Myocyte (in vitro differentiated cells): ENCODE results near the gene RRAD. TPM values are rescaled to one million over a fixed set of nuclear protein-coding genes. Genes with fewer than 3 reads are reported as not detected.

Experiments used
- DNase-seq: peaks from one replicate; pipeline ENCODE4 v3.0.0-alpha.2; 2012; ENCODE audit warnings: low read depth
- total RNA-seq: library from RNA; depleted of rRNA; stranded (reverse); fragments of >200 nt; gene quantifications from 2 replicates; pipeline ENCODE4 v1.2.3, GENCODE V29; 2014

Gene RRAD
- total RNA-seq, 1 donor from 2014 or later = 60.5 TPM

DNA sequence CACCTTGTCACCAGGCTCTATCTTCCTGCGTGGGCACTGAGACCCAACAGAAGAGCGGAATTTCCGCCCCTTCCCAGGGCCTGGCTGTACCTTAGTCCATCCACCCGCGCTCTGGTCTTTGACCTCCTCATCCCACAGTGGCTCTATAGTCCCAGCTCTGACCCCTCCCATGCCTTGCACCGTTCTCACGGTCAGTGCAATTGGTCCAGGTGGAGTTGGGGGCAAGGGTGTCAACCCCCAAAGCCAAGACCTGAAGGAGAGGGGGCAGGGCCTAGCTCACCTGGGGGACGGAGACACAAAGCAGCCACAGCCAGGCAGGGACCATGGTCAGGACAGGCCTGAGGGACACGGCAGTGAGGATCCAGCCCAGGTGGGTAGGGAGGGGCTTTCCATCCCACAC is 7.6 kb downstream of the RRAD start:
- DNase-seq = no peak

DNA sequence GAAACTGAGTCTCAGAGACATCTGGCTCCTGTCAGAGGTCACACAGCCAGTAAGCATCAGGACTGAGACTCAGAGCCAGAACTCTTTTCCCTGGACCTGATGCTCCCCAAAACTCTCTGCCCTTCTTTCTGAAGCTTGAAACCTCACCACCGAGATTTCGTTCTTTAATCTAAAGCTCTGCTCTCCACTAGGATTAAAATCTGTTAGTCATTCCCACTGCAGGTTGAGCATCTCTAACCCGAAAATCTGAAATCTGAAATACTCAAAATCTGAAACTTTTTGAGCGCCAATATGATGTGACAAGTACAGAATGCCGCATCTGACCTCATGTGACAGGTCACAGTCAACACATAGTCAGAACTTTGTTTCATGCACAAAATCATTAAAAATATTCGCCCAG is 8.8 kb downstream of the RRAD start:
- no peak for DNase-seq

DNA sequence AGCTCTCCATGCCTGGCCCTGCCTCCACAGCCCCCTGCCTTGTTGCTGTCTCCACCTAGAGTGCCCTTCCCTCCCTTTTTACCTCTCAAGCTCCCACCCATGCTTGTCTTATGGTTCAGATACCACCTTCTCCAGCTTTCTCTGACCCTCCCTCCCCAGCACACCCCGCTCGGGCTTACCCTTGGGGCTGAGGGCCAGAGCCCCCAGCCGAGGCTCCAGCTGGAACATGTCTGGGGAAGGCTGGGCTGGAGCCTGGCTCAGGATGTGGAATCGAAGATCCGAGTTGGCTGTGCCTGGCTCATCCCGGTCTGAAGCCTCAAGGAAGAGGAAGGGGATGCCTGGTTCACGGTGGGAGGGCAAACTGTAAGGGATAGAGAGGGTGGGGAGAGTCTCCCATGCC is 10.3 kb downstream of the RRAD start:
- DNase-seq = no peak

DNA sequence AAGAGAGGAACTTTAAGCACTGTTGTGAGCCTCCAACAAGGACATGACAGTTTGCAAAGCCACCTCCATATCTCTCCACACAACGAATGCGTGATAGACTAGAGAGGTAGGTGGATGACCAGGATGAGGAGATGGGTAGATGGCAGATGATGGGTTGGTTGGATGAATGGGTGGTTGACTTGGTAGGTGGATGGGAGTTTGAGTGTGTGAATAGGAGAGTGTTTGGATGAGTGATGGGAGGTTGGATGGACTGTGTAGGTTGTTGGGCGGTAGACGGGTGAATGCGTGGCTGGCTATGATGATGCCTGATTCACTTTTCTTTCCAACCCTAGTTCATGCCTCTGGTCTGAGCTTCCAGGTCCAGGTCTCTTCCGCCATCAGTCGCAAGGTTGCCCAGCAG is 10.8 kb downstream of the RRAD start:
- no peak for DNase-seq

DNA sequence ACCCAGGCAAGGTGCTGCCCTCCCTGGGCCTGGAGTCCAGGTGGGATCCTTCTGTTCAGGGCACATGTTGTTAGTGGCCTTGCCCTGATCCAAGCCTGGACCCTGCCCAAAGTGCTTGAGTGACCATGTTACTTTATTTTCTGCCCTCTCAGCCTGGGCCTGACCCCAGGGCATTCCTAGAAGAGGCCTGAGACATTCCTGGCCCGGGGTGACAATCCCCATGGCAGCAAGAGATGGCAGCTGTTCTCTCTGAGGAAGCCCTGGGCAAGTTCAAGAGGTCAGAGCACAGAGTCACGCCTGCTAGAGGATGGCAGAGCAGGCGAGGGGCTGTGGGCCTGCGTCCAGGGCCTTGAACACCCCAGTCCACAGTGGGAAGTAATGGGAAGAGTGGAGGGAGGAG is 11.6 kb downstream of the RRAD start:
- DNase-seq = peak; percentile 69

DNA sequence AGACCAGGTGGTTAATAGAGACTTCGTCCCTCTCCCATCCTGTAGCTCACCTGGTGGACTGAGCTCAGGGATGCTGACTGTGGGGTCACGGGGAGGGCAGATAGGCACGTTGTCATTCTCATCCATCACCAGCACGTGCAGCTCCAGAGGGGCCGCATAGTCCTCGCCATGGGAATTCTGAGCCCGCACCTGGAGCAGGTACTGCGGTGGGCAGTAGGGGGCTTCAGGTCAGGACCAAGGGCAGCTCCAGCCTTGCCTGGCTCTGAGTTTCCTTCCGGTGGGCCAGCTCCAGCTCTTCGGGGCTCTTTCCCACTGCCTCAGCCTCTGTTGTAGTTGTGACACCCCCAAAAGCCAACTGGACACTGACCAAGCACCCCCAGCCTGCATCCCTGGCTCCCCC is 12.3 kb downstream of the RRAD start:
- DNase-seq = no peak

DNA sequence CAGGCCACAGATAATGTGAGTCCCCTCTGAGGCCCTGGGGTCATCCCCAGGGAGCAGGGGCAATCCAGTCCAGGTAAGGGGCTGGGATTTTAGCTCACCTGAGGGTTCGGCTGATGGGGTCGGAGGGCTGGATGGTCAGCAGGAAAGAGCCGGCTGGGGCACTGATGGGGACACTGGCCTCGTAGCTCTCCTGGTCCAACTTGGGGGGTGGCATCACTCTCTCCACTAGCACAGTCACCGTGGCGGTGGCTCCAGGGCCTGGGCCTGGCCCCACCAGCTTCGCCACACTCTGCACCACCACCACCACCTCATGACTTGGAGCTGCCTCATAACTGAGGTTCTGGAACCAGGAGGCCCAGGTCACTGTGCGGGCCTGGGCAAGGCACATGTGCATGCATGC is 13.5 kb downstream of the RRAD start:
- no peak for DNase-seq

DNA sequence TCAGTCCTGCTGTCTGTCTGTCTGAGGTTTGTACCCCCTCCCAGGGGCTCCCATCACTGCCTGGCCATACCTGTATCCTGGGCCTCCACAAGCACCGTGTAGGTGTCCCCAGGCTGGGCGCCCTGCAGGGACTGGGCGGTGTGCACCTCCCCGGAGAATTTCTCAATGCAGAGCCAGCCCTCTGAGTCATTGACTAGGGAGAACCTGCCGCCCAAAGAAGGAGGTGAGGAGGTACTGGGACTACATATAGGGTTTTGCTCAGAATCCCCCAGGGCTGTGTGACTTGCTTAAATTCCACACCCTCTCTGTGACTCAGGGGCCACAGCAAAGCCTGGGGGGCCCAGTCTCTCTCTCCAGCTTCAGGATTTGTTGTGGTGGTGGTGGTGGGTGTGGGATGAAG is 14.2 kb downstream of the RRAD start:
- DNase-seq = no peak

DNA sequence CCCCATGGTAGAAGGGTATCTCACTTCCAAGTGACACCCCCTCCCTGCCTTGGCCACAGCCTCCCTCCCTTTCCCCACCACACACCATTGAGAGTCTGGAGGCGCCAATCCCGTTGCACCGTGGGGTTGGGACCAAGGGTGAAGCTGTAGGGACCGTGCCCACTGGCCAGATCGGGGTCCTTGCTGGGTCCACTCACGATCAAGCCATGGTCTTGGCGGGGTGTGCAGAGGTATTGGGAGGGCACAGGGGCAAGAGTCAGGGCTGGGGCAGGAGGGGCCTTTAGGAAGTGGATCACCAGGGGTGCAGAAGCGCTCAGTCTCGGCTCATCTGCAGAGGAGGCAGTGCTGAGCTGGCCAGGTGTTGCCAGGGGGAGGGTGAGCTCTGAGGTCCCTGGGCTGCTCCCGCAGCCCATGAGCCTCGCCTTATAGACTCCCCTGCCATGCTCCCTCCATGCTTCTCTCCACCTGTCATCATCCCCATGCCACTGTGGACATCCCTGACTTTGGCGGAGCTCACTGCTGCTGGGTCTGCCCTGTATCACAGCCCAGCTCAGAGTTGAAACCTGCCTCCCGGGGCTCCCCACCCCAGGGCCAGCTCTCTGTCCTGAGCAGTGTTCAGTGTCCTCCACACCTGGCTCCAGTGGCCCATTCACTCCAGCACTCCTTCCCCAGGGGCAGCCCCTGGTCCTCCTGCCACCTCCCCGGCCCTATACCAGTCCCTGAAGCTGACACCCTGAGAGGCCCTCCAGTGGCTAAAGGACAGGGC is 15.0 kb downstream of the RRAD start:
- DNase-seq = no peak

DNA sequence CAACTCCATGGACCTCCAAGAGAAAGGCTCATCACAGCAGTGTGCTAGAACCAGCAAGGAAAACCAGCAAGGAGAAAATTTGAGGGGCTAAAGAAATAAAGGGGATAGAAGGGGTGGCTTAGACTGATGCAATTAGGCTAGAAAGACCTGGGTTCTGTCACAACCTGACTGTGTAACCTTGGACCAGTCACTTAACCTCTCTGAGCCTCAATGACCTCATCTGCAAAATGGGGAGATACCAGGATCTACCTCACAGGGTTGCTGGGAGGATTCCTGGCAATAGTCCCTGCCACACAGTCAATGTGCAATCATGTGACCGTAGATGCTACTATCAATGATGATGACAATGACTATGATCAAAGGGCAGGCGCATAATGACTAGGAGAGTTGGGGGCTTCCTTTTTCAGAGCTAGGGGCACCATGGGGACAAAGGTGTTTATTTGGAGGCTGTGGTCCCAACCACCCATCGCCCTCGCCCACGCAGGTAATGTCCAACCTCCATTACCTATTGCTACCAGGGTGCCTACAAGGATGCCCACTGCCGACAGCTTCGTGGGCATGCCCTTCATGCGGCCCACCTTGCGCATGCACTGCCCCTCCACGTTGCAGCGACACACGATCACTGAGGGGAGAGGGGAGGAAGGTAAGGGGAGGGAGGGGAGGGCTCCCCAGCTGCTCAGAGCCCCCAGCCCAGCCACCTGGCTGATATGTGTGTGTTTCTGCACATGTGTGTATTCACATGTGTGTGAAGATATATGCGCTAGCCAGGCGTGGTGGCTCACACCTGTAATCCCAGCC is 16.4 kb downstream of the RRAD start:
- no peak for DNase-seq

DNA sequence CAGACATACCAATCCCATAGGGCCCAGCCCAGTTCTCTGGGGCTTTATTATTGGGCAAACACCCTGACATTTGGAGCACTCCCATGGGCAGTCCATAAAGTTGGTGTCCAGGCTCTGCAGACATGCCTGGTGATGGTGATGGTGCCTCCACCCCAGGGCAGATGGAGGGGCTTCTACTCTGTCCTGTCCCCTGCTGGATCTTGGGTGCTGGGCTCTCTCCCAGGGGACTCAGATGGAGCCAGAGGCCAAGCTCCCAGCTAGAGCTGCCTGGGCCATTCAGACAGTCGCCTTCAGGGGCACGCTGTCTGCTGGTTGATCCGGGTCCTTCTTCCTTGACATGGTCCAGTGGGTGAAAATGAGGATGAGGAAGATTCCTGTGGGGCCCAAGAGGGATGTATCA is 17.2 kb downstream of the RRAD start:
- DNase-seq = no peak

DNA sequence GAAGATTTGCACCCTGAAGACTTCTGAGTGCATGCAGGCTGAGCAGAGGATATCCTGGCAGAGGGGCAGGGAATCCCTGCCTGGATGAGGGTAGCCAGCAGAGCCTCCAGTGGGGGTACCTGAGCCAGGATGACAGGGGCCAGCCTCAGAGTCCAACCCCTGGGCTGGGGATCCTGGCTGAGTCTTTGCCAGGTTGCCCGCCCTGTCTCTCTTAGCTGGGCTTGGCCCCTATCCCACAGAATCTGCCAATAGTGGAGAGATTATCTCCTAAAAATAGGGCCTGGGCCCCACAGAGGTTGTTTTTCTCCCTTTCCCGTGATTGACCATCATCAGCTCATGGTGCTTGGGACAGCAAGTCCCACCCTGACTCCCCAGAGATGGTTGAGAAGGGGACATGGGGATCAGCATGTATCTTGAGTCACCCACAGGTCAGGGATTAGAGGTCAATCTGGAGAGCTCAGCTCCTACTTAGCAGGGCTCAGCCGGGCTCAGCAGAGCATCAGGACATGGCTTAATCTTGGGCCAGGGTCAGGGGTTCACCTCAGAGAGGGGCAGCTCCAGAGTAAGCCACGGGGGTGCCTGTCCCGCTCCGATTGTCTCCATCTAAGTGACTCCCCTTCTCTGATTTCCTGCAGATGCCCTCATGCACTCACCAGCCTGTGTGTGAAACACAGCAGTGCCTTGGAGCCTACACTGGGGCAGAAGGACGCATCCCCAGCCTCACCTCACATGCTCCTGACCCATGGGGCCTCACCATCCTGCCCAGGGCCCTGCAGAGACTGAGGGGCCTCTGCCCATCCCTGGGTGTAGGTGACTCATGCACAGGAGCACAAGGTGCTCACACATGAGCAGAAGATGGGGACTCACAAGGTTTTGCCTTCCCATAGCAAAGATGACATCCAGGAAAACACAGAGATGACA is 18.2 kb downstream of the RRAD start:
- no peak for DNase-seq

DNA sequence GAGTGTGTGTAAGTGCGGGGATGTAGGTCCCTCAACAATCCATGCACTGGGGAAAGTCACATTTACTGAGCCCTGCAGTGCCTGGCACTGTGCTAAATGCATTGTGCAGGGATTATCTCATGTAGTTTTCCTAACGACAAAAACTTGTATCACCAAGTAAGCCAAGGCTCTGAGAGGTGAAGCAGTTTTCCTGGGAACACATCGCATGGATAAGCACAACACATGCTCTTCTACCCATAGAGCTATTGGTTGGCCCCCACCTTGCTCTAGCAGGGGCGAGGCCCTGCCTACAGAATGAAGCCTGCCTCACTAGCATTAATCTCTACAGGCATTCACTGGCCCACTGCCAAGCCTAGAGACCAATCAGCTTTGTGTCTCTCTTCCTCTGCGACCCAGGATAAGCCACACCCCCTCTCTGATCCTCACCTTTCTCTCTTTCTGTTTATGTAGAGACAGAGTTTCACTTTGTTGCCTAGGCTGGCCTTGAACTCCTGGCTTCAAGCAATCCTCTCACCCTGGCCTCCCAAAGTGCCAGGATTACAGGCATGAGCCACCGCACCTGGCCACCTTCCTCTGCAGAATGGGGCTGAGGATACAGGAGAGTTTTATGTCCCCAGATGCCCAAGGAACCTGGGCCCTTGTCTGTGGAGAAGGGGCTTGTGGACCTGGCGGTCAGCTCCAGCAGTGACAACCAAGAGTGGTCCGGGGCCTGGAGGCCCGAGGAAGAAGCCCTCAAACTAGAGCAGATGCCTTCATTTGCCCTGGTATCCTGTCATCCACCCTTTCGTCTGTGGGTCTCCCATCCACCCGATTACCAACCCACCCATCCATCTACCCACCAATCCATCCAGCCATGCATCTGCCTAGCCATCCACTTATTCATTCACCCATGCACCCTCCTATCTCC is 19.4 kb downstream of the RRAD start:
- no peak for DNase-seq

DNA sequence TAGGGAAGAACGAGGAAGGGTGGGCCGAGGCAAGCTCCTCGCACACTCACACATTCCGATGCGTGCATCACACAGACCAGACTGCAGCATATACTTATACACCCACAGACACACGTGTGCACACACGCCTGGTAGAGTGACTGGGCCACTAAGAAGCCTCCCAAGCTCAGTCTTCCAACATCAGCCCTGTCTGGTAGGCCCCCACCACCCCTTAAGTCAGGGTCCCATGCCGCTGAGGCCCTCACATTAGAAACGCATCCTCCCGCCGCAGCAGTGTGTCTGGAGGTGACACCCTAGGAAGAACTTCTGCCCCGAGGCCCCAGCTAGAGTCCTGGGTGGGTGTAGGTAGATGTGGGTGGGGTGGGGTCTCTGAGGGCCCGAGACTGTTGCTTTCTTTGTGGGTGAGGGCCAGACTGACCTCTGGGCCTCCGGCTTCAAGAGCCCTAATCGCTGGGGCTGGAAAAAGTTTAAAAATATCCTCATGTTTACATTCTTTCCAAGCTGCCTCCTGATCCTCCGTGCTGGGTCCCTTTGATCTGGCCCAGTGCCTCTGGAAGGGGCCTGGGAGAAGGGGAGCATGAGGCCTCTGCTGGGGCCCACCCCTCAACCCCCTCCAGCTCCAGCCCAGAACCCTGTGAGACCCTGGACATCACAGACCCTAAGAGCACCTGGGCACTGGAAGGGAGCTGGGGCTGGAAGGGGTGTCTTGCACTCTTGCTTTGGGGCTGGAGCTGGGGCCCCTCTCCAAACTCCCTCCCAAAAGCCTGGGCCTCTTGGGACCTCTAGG is 20.3 kb downstream of the RRAD start:
- no peak for DNase-seq

DNA sequence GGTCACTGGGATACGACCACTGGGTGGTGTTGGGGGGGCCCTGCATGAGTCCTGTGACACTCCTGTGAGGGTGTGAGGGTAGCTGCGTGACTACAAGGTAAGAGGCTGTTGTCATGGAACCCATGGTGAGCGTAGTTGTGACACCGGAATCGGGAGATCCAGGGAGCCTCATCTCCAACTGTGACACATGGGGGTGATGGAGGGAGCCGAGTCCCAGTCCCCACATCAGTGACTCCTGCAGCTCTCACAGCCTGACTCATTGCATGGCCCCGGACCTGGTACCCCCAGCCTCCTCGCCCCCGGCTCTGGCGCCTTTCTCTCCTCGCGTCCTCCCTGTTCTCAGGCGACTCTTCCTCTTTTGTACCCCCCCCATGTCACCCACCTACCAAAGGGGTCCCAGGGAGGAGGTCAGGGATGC is 20.9 kb downstream of the RRAD start:
- no peak for DNase-seq

DNA sequence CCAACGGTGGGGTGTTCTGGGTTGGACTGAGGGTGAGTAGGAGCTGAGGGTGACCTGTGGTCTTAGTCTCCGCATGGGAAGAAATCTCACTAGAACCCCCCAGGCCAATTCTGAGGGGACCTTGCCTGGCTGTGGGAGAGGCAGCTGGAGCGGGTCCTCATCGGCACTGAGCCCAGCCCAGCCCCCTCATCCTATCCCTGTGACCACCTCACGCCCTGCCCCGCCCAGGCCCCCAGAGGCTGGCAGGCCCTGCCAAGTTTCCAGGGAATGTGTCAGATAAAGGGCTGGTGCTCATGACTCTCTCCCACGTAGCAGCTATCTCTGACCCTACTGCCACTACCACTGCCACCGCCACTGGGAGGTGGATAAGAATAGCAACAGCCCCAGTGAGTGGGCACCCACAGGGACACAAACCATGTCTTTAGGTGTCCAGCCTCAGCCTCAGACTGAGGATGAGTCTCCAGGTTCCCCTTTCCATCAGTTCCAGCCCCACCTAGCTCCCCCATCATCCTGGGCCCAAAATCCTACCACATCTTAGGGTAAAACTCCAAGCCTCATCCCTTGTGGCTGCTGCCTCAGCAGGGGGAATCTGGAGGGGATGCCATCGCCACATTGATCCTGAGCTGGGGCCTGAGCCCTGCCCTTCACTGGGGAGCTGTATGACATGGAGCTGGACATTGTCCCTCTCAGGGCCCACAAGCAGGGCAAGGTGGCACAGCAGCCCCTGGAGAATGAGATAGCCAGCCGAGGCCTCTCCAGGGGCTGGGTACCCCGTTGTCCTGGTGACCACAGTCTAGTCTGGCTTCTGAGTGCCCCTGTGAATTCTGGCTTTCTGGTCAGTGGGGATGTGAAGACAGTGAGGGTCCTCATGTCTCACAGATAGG is 21.5 kb downstream of the RRAD start:
- DNase-seq = peak; percentile 90

DNA sequence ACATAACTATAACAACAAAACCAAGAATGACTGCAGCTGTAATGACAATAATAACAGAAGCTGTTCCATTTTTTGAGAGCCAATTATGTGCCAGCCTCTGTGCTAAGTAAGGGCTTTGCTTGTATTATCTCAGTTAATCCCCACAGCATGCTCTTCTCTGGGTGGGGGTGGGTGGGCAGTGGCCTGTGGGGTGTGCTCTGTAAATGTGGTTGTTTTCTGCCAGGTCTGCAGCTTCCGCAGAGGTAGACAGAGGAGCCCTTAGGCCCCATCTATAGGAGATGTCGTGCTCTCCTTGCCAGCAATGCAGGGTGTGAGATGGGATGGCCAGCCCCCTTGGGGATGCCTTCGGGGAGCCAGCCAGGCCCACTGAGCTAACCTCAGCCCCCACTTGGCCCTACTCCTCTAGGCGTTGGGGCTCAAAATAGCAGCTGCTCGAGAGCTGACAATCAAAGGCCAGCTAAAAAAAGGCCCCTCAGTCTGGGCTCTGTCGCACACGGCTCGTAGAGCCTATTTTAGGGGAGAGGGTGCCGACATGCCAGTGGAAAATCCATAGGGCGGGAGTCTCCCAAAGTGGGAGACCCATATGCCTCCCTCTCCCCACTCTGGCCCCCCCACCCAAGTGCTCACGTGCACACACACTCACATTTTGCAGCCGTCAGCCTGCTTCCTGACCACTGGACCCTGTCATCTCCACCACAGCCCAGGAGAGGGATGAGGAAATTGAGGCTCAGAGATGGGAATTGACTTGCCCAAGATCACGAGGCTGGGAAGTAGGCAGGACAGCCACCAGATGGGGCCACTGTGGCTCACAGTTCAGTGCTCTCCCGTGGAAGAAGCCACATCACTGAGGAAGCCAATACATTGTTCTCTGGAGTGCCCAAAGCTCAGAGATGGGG is 22.4 kb downstream of the RRAD start:
- DNase-seq = peak; percentile 75

DNA sequence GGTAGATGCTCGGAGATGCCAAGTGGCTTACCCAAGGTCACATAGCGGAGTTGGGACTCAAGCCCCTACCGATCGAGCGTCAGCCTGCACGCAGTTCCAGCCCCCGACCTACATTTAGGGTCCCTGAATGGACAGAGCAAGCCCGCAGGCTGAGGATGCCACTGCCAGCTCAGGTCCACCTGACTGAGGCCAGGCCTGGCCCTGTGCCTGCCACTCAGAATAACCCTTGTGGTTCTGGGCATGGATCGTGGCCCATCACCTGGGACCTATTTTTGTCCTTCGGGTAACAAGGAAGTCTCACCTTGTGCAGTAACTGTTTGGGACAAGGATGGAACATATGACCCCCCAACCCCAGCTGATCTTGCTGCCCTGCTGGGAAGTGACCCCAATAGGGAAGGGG is 23.7 kb downstream of the RRAD start:
- DNase-seq = peak; percentile 52
